HepG2 (cell line): ENCODE measurements around the gene ATP8B2. TPM values are rescaled to one million over a fixed set of nuclear protein-coding genes. Genes with fewer than 3 reads are reported as not detected.
"Not testable (repeated sequence)": the region's sequence is repeated elsewhere in the genome, so short reads cannot be mapped to it uniquely, and the experiment has no call there.

Source experiments
- ATAC-seq: fragments of 200-7000 bp; cut with Tn5 transposase; 3 replicates; pipeline ENCODE4 v1.9.1; 2020; ENCODE audit warnings: mild to moderate bottlenecking, moderate library complexity
- BruUV-seq: library from RNA; stranded (reverse); fragments of 400-500 nt; replicated peaks from 2 replicates; lab custom pipeline; 2021; lab: Mats Ljungman, UMichigan
- CTCF ChIA-PET: fragments of 300-600 bp; formaldehyde crosslinking; extraction: SDS; loops from one replicate; lab custom pipeline; 2021; ENCODE audit warnings: low total read pairs, inconsistent platforms, low intra/inter-chr PET ratio; lab: Yijun Ruan, JAX
- POLR2A ChIA-PET: fragments of 350-600 bp; sonication (Branson Sonifier 250); formaldehyde crosslinking; loops from one replicate; lab custom pipeline; 2020; ENCODE audit warnings: antibody characterized with exemption, inconsistent platforms; lab: Yijun Ruan, JAX
- DNase-seq: peaks from one replicate; pipeline ENCODE4 v3.0.0-alpha.2; 2015; ENCODE audit warnings: low spot score
- FAIRE-seq: peaks from 3 replicates; lab custom pipeline; 2011; peaks lifted over from hg19 to GRCh38; lab: Jason Lieb, UNC
- H2AFZ ChIP-seq: one replicate; pipeline ENCODE4 v1.6.1; 2011; ENCODE audit warnings: low read length, inconsistent platforms
- H3K27ac ChIP-seq: fragments of 300-600 bp; 3 replicates; pipeline ENCODE4 v1.8.0; 2011; ENCODE audit warnings: mixed run types, mild to moderate bottlenecking, mixed read lengths, low read length, inconsistent platforms; ENCODE audit not compliant: insufficient read depth; ENCODE audit errors: extremely low read length
- H3K27me3 ChIP-seq, 2 experiments: fragments of 200-600 bp in 1 of 2; 2 replicates in 1 of 2; 3 replicates in 1 of 2; pipeline versions ENCODE4 v1.6.0 to v1.8.0; 2011; ENCODE audit warnings: low read length in 2 of 2, mild to moderate bottlenecking in 2 of 2, moderate library complexity in 2 of 2, inconsistent platforms in 1 of 2; ENCODE audit not compliant: insufficient read depth in 2 of 2, control insufficient read depth in 1 of 2
- H3K36me3 ChIP-seq, 2 experiments: fragments of 200-600 bp in 1 of 2; replicated peaks in 1 of 2; 2 replicates in 1 of 2; 3 replicates in 1 of 2; pipeline versions ENCODE4 v1.5.1 to v1.8.0; 2011; ENCODE audit warnings: low read length in 2 of 2, inconsistent platforms in 1 of 2; ENCODE audit not compliant: insufficient read depth in 2 of 2, control insufficient read depth in 1 of 2
- H3K4me1 ChIP-seq: 2 replicates; pipeline ENCODE4 v1.5.1; 2012; ENCODE audit warnings: low read length, inconsistent platforms; ENCODE audit not compliant: insufficient read depth
- H3K4me2 ChIP-seq: 2 replicates; pipeline ENCODE4 v1.6.0; 2011; ENCODE audit warnings: low read depth, low read length, inconsistent platforms
- H3K4me3 ChIP-seq, 3 experiments: fragments of 200-600 bp in 1 of 3; sonication (generic), shearing (Covaris generic) in 1 of 3; replicated peaks in 1 of 3; 2 replicates each; pipeline ENCODE4 v1.5.1; 2011 to 2016; ENCODE audit warnings: low read length in 3 of 3, inconsistent platforms in 2 of 3, low read depth in 2 of 3, mild to moderate bottlenecking in 2 of 3, control low read depth in 1 of 3, mixed read lengths in 1 of 3; ENCODE audit not compliant: insufficient read depth in 1 of 3
- H3K79me2 ChIP-seq: one replicate; pipeline ENCODE4 v1.6.1; 2011; ENCODE audit warnings: low read length, inconsistent platforms; ENCODE audit not compliant: insufficient read depth
- H3K9ac ChIP-seq: 2 replicates; pipeline ENCODE4 v1.6.0; 2011; ENCODE audit warnings: mild to moderate bottlenecking, low read depth, low read length, inconsistent platforms; ENCODE audit not compliant: insufficient read depth
- H3K9me3 ChIP-seq: 2 replicates; pipeline ENCODE4 v1.5.1; 2012; ENCODE audit warnings: mild to moderate bottlenecking, low read length
- H4K20me1 ChIP-seq: 2 replicates; pipeline ENCODE4 v1.6.0; 2011; ENCODE audit warnings: inconsistent platforms, mild to moderate bottlenecking, low read length, moderate library complexity; ENCODE audit not compliant: insufficient read depth
- ZNF431 ChIP-seq: sonication (generic); formaldehyde crosslinking; IDR thresholded peaks from 2 replicates; pipeline ENCODE4 v1.9.0; 2022; ENCODE audit warnings: missing genetic modification reagents, low read depth, mild to moderate bottlenecking, borderline replicate concordance
- WGBS: methylation state at CpG from one replicate; pipeline ENCODE4 v1.1.6; 2017; ENCODE audit warnings: low lambda C conversion rate; 5-methylcytosine and 5-hydroxymethylcytosine counted together
- in situ Hi-C: cut with HindIII; loops from 2 replicates; pipeline ENCODE4 v1.10.0; 2017; ENCODE audit warnings: low pct_unique_long_range_greater_than_20kb; ENCODE audit not compliant: extremely low pct_ligation_motif_present
- intact Hi-C: fragments of 100-400 bp; cut with micrococcal nuclease; formaldehyde crosslinking; loops from one replicate; pipeline ENCODE4 v1.10.0; 2022; ENCODE audit not compliant: unreplicated experiment
- polyA plus RNA-seq, 8 experiments: library from polyadenylated mRNA; depleted of rRNA in 3 of 8; stranded (reverse) in 7 of 8; unstranded in 1 of 8; fragments of >200 nt; fragmentation: Illumina TruSeq in 4 of 8; extraction: Trizol in 4 of 8; gene quantifications; 2 replicates each; pipeline versions ENCODE4 v1.2.1 to v1.2.3, GENCODE V29; 2011 to 2016; ENCODE audit warnings: low read depth in 4 of 8, missing spikeins in 1 of 8, mixed read lengths in 1 of 8; ENCODE audit not compliant: insufficient read depth in 1 of 8
- total RNA-seq, 5 experiments: library from RNA; depleted of rRNA; stranded (reverse); fragments of >200 nt; fragmentation: Illumina TruSeq; extraction: Trizol; gene quantifications; 2 replicates each; pipeline ENCODE4 v1.2.3, GENCODE V29; 2016; ENCODE audit warnings: low read depth in 1 of 5

The ATP8B2 gene
- total and polyA plus RNA-seq, 2 of the 13 experiments (the other 11 are each of a cell fraction or from before 2014, with no cell fraction given) = 20.4 to 39.3 TPM

DNA sequence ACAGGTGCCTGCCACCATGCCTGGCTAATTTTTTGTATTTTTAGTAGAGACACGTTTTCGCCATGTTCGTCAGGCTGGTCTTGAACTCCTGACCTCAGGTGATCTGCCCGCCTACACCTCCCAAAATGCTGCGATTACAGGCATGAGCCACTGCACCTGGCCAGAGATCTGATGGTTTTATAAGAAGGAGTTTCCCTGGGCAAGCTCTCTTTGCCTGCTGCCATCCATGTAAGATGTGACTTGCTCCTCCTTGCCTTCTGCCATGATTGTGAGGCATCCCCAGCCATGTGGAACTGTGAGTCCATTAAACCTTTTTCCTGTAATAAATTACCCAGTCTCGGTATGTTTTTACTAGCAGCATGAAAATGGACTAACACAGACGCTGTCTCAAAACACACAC is 16.2 kb upstream of the ATP8B2 start:
- H3K9me3 ChIP-seq, FAIRE-seq, CTCF ChIA-PET, H3K27ac ChIP-seq, ATAC-seq, H3K4me2 ChIP-seq, H2AFZ ChIP-seq, in situ Hi-C loops, H4K20me1 ChIP-seq, H3K27me3 ChIP-seq, DNase-seq, H3K4me3 ChIP-seq, BruUV-seq, POLR2A ChIA-PET, H3K9ac ChIP-seq, intact Hi-C loops, H3K79me2 ChIP-seq: not testable (repeated sequence)
- 68% methylated on average over 7 of the region's 7 CpGs for WGBS
- TF ChIP-seq ZNF431 (CRISPR knock-in tag) = peak; percentile 87; the same call in 1 of the 2 replicates
- TF ChIP-seq, all 625 proteins: peak for 1; not testable (repeated sequence) for 624
- not testable (repeated sequence) for H3K4me1 ChIP-seq, H3K36me3 ChIP-seq

DNA sequence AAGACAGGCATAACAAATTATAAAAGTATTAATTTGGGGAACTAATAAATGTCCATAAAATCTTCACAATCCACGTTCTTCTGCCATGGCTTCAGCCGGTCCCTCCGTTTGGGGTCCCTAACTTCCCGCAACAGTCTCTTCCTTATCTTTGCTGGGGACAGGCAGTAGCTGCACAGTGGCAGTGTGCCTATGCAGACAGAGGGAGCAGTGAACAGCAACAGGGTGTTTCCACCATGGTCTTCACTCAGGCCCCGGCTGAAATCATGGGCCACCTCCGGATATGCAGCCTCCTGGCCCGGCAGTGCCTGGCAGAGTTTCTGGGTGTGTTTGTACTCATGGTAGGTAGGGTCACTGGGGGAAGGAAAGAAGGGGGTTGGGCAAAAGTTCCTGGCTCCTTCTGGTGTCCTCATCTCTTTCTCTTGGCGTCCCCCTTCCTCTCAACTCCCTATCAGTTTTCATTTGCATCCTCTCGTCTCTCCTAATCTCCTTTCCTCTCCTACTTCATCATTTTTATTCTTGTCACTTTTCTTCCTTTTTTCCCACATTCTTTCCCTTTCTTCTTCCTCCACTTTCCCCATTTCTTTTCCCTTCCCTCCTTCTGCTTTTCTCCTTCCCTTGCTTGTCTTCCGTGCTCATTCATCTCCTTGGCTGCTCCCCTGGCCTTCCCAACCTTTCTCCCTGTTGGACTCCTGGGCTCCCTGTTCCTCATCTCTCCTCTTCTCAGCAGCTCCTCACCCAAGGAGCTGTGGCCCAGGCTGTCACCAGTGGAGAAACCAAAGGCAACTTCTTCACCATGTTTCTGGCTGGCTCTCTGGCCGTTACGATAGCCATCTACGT is 12.9 kb upstream of the ATP8B2 start:
- H4K20me1 ChIP-seq, in situ Hi-C loops, H3K27me3 ChIP-seq, H2AFZ ChIP-seq, FAIRE-seq, BruUV-seq, H3K36me3 ChIP-seq, H3K27ac ChIP-seq, H3K9ac ChIP-seq, H3K4me3 ChIP-seq, H3K9me3 ChIP-seq, H3K4me1 ChIP-seq, intact Hi-C loops, H3K79me2 ChIP-seq, DNase-seq, POLR2A ChIA-PET, H3K4me2 ChIP-seq: not testable (repeated sequence)
- 58% methylated on average over 8 of the region's 13 CpGs for WGBS
- CTCF ChIA-PET = interaction anchor here (0.7 kb wide), 1 partner anchor 13 kb away, joined by 3 read pairs; the partner anchor contains the start of gene ATP8B2
- peak; percentile 56 for ATAC-seq
